IMR-90 (cell line): ENCODE results near the gene MRPS18A. TPM values are rescaled to one million over a fixed set of nuclear protein-coding genes. Genes with fewer than 3 reads are reported as not detected.

Experiments used
- ATAC-seq: fragments of 200-7000 bp; cut with Tn5 transposase; 2 replicates; pipeline ENCODE4 v1.9.1; 2020; ENCODE audit warnings: low read depth, mild to moderate bottlenecking, moderate library complexity
- BruUV-seq: library from RNA; stranded (reverse); fragments of 400-500 nt; replicated peaks from 2 replicates; lab custom pipeline; 2021; lab: Mats Ljungman, UMichigan
- CTCF ChIA-PET: fragments of 300-600 bp; formaldehyde crosslinking; extraction: SDS; loops from one replicate; lab custom pipeline; 2021; ENCODE audit warnings: antibody characterized with exemption; lab: Yijun Ruan, JAX
- POLR2A ChIA-PET: fragments of 300-600 bp; sonication (Branson Sonifier 250); formaldehyde crosslinking; loops from one replicate; lab custom pipeline; 2022; ENCODE audit warnings: antibody characterized with exemption; ENCODE audit not compliant: unreplicated experiment; lab: Charles Lee
- DNase-seq: peaks from one replicate; pipeline ENCODE4 v3.0.0; 2013
- H2AFZ ChIP-seq: replicated peaks from 2 replicates; pipeline ENCODE3; 2013; ENCODE audit warnings: low read length, mild to moderate bottlenecking; ENCODE audit not compliant: poor library complexity
- H2AK5ac ChIP-seq: 2 replicates; pipeline ENCODE4 v1.6.1; 2013; ENCODE audit warnings: low read depth, low read length, inconsistent platforms
- H2AK9ac ChIP-seq: replicated peaks from 2 replicates; pipeline ENCODE3; 2013; ENCODE audit warnings: mild to moderate bottlenecking, low read depth, low read length, moderate library complexity; ENCODE audit not compliant: poor library complexity
- H2BK120ac ChIP-seq: 2 replicates; pipeline ENCODE4 v1.6.1; 2013; ENCODE audit warnings: low read depth, low read length, inconsistent platforms
- H2BK15ac ChIP-seq: 3 replicates; pipeline ENCODE4 v1.6.1; 2013; ENCODE audit warnings: low read depth, low read length, inconsistent platforms
- H2BK20ac ChIP-seq: 2 replicates; pipeline ENCODE4 v1.6.1; 2013; ENCODE audit warnings: low read depth, mild to moderate bottlenecking, inconsistent platforms, low read length, moderate library complexity
- H2BK5ac ChIP-seq: 2 replicates; pipeline ENCODE4 v1.6.1; 2013; ENCODE audit warnings: mild to moderate bottlenecking, low read depth, low read length, inconsistent platforms; ENCODE audit not compliant: poor library complexity, severe bottlenecking
- H3K14ac ChIP-seq: replicated peaks from 2 replicates; pipeline ENCODE4 v1.6.1; 2013; ENCODE audit warnings: low read depth, low read length, inconsistent platforms
- H3K18ac ChIP-seq: 2 replicates; pipeline ENCODE4 v1.6.1; 2013; ENCODE audit warnings: low read depth, low read length, control low read depth
- H3K23ac ChIP-seq: 2 replicates; pipeline ENCODE4 v1.6.1; 2013; ENCODE audit warnings: low read depth, low read length, inconsistent platforms
- H3K27ac ChIP-seq: 2 replicates; pipeline ENCODE4 v1.5.1; 2013; ENCODE audit warnings: mild to moderate bottlenecking, control low read depth, low read length; ENCODE audit not compliant: insufficient read depth
- H3K27me3 ChIP-seq: 2 replicates; pipeline ENCODE4 v1.6.1; 2013; ENCODE audit warnings: low read length; ENCODE audit not compliant: control insufficient read depth, insufficient read depth
- H3K36me3 ChIP-seq: 2 replicates; pipeline ENCODE4 v1.6.1; 2013; ENCODE audit warnings: low read length, mixed read lengths; ENCODE audit not compliant: control insufficient read depth, insufficient read depth
- H3K4ac ChIP-seq: 2 replicates; pipeline ENCODE4 v1.6.1; 2013; ENCODE audit warnings: low read depth, low read length, inconsistent platforms
- H3K4me1 ChIP-seq: 2 replicates; pipeline ENCODE4 v1.6.1; 2013; ENCODE audit warnings: low read length, mixed read lengths; ENCODE audit not compliant: control insufficient read depth, insufficient read depth
- H3K4me2 ChIP-seq: 2 replicates; pipeline ENCODE4 v1.6.1; 2013; ENCODE audit warnings: low read depth, mild to moderate bottlenecking, control low read depth, low read length, moderate library complexity
- H3K4me3 ChIP-seq: 2 replicates; pipeline ENCODE4 v1.5.1; 2013; ENCODE audit warnings: low read depth, mild to moderate bottlenecking, control low read depth, low read length, moderate library complexity; ENCODE audit not compliant: insufficient read depth
- H3K56ac ChIP-seq: 2 replicates; pipeline ENCODE4 v1.6.1; 2013; ENCODE audit warnings: low read length, inconsistent platforms; ENCODE audit not compliant: insufficient read depth; ENCODE audit errors: extremely low read depth
- H3K79me1 ChIP-seq, 2 experiments: 2 replicates each; pipeline ENCODE4 v1.6.1; 2013; ENCODE audit warnings: low read length in 2 of 2, inconsistent platforms in 1 of 2, low read depth in 1 of 2
- H3K9ac ChIP-seq: 2 replicates; pipeline ENCODE4 v1.6.1; 2013; ENCODE audit warnings: low read depth, low read length, control low read depth
- H3K9me1 ChIP-seq: 2 replicates; pipeline ENCODE4 v1.6.1; 2013; ENCODE audit warnings: low read length, inconsistent platforms; ENCODE audit not compliant: insufficient read depth
- H3K9me3 ChIP-seq: 2 replicates; pipeline ENCODE4 v1.6.1; 2013; ENCODE audit warnings: low read length; ENCODE audit not compliant: control insufficient read depth, insufficient read depth
- H4K20me1 ChIP-seq: 2 replicates; pipeline ENCODE4 v1.6.1; 2013; ENCODE audit warnings: low read length, inconsistent platforms; ENCODE audit not compliant: insufficient read depth
- H4K5ac ChIP-seq: 2 replicates; pipeline ENCODE4 v1.6.1; 2013; ENCODE audit warnings: mild to moderate bottlenecking, low read depth, low read length, control low read depth
- H4K8ac ChIP-seq, 2 experiments: 2 replicates each; pipeline ENCODE4 v1.6.1; 2013; ENCODE audit warnings: low read depth in 2 of 2, low read length in 2 of 2, control low read depth in 1 of 2, inconsistent platforms in 1 of 2
- H4K91ac ChIP-seq: 2 replicates; pipeline ENCODE4 v1.6.1; 2013; ENCODE audit warnings: low read depth, low read length, inconsistent platforms; ENCODE audit not compliant: insufficient read depth
- CEBPB ChIP-seq: IDR thresholded peaks from 2 replicates; pipeline ENCODE4 v1.6.1; 2012; ENCODE audit warnings: low read depth, low read length, improper control_type of control experiment
- CHD1 ChIP-seq: IDR thresholded peaks from 2 replicates; pipeline ENCODE4 v1.6.1; 2012; ENCODE audit warnings: low read depth, low read length, improper control_type of control experiment
- FOS ChIP-seq: fragments of 150-350 bp; IDR thresholded peaks from 2 replicates; pipeline ENCODE4 v1.6.1; 2016; ENCODE audit warnings: low read depth, low read length
- MAZ ChIP-seq: IDR thresholded peaks from 2 replicates; pipeline ENCODE4 v1.6.1; 2012; ENCODE audit warnings: low read depth, mild to moderate bottlenecking, low read length, improper control_type of control experiment, moderate library complexity, borderline replicate concordance
- MXI1 ChIP-seq: IDR thresholded peaks from 2 replicates; pipeline ENCODE4 v1.6.1; 2012; ENCODE audit warnings: low read depth, mild to moderate bottlenecking, low read length, moderate library complexity, borderline replicate concordance
- NFE2L2 ChIP-seq: fragments of 150-350 bp; IDR thresholded peaks from 2 replicates; pipeline ENCODE4 v1.6.1; 2016; ENCODE audit warnings: low read depth, mild to moderate bottlenecking, low read length
- POLR2A ChIP-seq: IDR thresholded peaks from 2 replicates; pipeline ENCODE4 v1.6.1; 2012; ENCODE audit warnings: mild to moderate bottlenecking, low read depth, low read length
- RAD21 ChIP-seq: IDR thresholded peaks from 2 replicates; pipeline ENCODE4 v1.6.1; 2012; ENCODE audit warnings: low read length, improper control_type of control experiment
- RCOR1 ChIP-seq: IDR thresholded peaks from 2 replicates; pipeline ENCODE4 v1.6.1; 2012; ENCODE audit warnings: mild to moderate bottlenecking, low read length, improper control_type of control experiment; ENCODE audit not compliant: insufficient replicate concordance
- SMC3 ChIP-seq: fragments of 150-350 bp; IDR thresholded peaks from 2 replicates; pipeline ENCODE4 v1.6.1; 2016; ENCODE audit warnings: low read depth, mild to moderate bottlenecking, antibody characterized with exemption, low read length, moderate library complexity
- WGBS, 2 experiments: methylation state at CpG; one replicate each; pipeline versions ENCODE4 v1.1.5 to v1.1.7; 2013; ENCODE audit warnings: missing lambda C conversion rate in 2 of 2; ENCODE audit not compliant: insufficient read length in 1 of 2; ENCODE audit errors: extremely low coverage in 2 of 2; 5-methylcytosine and 5-hydroxymethylcytosine counted together
- dilution Hi-C: fragments of 300-500 bp; cut with HindIII; formaldehyde crosslinking; loops from one replicate; pipeline ENCODE4 v1.14.3; 2018; ENCODE audit warnings: low sequenced_read_pairs; ENCODE audit not compliant: unreplicated experiment
- in situ Hi-C: fragments of 300-500 bp; cut with MboI; formaldehyde crosslinking; loops from 3 replicates; pipeline ENCODE4 v1.14.3; 2019; ENCODE audit warnings: low sequenced_read_pairs, inconsistent platforms, mixed read lengths
- intact Hi-C: fragments of 100-400 bp; cut with micrococcal nuclease; formaldehyde crosslinking; loops from 2 replicates; pipeline ENCODE4 v1.10.0; 2022
- polyA plus RNA-seq, 3 experiments: library from polyadenylated mRNA; depleted of rRNA; stranded (reverse); fragments of >200 nt; gene quantifications; 2 replicates each; pipeline ENCODE4 v1.2.3, GENCODE V29; 2012; ENCODE audit warnings: low replicate concordance in 1 of 3
- total RNA-seq: library from RNA; depleted of rRNA; stranded (reverse); fragments of >200 nt; gene quantifications from 2 replicates; pipeline ENCODE4 v1.2.3, GENCODE V29; 2012
- TF ChIP-seq, protein P1 (sequence below): fragments of 150-350 bp; IDR thresholded peaks from 2 replicates; pipeline ENCODE4 v1.6.1; 2017; ENCODE audit warnings: mild to moderate bottlenecking, antibody characterized with exemption, low read length, low read depth
- TF ChIP-seq, protein P2 (sequence below): fragments of 150-350 bp; IDR thresholded peaks from 2 replicates; pipeline ENCODE4 v1.6.1; 2016; ENCODE audit warnings: low read depth, mild to moderate bottlenecking, low read length, moderate library complexity, borderline replicate concordance
- TF ChIP-seq, protein P3 (sequence below): conservative IDR thresholded peaks from 2 replicates; pipeline ENCODE4 v1.5.1; 2012; ENCODE audit warnings: mild to moderate bottlenecking, low read depth, low read length, improper control_type of control experiment

MRPS18A gene
- total and polyA plus RNA-seq, 2 of the 4 experiments (the other 2 are of a cell fraction) = 47.0 to 56.6 TPM

DNA sequence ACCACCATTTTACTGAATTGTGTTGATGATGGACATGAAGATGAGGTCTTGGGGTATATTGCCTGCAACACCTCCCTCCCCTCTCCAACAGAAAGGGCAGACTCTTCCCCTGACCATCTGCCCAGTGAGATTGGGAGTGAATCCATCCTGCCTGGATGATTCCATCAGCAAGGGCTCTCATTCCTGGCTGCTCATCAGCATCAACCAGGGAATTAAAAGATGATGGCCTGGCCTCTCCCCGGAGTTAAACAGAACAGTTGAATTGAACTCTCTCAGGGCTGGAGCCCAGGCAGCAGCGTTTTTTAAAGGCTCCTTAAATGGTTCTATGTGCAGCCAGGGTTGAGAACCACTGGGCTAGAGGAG is 14.6 kb upstream of the MRPS18A start:
- Histone ChIP-seq H3K23ac (peak overlapping the region; percentile 29; the same call in 1 of the 2 replicates), H3K9ac (no peak overlapping the region), H3K56ac (no peak overlapping the region), H2BK120ac (peak overlapping the region; percentile 43), H4K20me1 (no peaks in the 10 kb centered on the region), H3K4me2 (peak overlapping the region; percentile 57; the same call in 1 of the 2 replicates), H2BK5ac (peak overlapping the region; percentile 66), H3K27me3 (no peaks in the 10 kb centered on the region), H2BK15ac (peak overlapping the region; percentile 29; the same call in 2 of the 3 replicates), H3K36me3 (no peaks in the 10 kb centered on the region), H3K4me1 (peaks cover 31% of the 10 kb centered on the region), H3K9me1 (peaks cover 22% of the 10 kb centered on the region), H3K14ac (peak overlapping the region; percentile 40), H2AK9ac (peak overlapping the region; percentile 79), H2AFZ (peak overlapping the region; percentile 88), H2BK20ac (peak overlapping the region; percentile 7), H4K91ac (peak overlapping the region; percentile 40), H3K18ac (peak overlapping the region; percentile 48), H3K79me1 (no peaks in the 10 kb centered on the region), H4K8ac (peak overlapping the region; percentile 38 to 82; a peak in 2 of 4 replicates), H3K9me3 (no peaks in the 10 kb centered on the region), H3K27ac (peak overlapping the region; percentile 65), H3K4me3 (no peak overlapping the region), H2AK5ac (peak overlapping the region; percentile 86; the same call in 1 of the 2 replicates), H3K4ac (peak overlapping the region; percentile 79), H4K5ac (peak overlapping the region; percentile 65; the same call in 1 of the 2 replicates)
- in situ Hi-C loops (no loop called here), dilution Hi-C loops (no loop called here), intact Hi-C loops (no loop called here)
- TF ChIP-seq RCOR1 (no peak), SMC3 (no peak), MAZ (no peak), NFE2L2 (no peak), MXI1 (no peak), FOS (no peak), RAD21 (no peak), CHD1 (no peak), POLR2A (no peak), CEBPB (no peak)
- TF ChIP-seq, protein P1, sequence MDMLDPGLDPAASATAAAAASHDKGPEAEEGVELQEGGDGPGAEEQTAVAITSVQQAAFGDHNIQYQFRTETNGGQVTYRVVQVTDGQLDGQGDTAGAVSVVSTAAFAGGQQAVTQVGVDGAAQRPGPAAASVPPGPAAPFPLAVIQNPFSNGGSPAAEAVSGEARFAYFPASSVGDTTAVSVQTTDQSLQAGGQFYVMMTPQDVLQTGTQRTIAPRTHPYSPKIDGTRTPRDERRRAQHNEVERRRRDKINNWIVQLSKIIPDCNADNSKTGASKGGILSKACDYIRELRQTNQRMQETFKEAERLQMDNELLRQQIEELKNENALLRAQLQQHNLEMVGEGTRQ = no peak
- TF ChIP-seq, protein P2, sequence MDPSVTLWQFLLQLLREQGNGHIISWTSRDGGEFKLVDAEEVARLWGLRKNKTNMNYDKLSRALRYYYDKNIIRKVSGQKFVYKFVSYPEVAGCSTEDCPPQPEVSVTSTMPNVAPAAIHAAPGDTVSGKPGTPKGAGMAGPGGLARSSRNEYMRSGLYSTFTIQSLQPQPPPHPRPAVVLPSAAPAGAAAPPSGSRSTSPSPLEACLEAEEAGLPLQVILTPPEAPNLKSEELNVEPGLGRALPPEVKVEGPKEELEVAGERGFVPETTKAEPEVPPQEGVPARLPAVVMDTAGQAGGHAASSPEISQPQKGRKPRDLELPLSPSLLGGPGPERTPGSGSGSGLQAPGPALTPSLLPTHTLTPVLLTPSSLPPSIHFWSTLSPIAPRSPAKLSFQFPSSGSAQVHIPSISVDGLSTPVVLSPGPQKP = no peak
- TF ChIP-seq, protein P3, sequence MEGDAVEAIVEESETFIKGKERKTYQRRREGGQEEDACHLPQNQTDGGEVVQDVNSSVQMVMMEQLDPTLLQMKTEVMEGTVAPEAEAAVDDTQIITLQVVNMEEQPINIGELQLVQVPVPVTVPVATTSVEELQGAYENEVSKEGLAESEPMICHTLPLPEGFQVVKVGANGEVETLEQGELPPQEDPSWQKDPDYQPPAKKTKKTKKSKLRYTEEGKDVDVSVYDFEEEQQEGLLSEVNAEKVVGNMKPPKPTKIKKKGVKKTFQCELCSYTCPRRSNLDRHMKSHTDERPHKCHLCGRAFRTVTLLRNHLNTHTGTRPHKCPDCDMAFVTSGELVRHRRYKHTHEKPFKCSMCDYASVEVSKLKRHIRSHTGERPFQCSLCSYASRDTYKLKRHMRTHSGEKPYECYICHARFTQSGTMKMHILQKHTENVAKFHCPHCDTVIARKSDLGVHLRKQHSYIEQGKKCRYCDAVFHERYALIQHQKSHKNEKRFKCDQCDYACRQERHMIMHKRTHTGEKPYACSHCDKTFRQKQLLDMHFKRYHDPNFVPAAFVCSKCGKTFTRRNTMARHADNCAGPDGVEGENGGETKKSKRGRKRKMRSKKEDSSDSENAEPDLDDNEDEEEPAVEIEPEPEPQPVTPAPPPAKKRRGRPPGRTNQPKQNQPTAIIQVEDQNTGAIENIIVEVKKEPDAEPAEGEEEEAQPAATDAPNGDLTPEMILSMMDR = no peak
- ChIA-PET CTCF (no interaction called here), POLR2A (no interaction called here)
- ATAC-seq (no peak), DNase-seq (no peak)
- no CpG with 5 or more reads among the region's 2 CpGs for WGBS, 2 experiments
- no TSS peak for BruUV-seq
